Hematopoietic multipotent progenitor cell treated with erythropoietin and hydrocortisone succinate and interleukin-3 and kit ligand, for 8 days (in vitro differentiated cells): ENCODE data around the gene PROM2.
A peak's percentile ranks its signal among the peaks of the same experiment; 100 is the strongest.

Experiments used
- DNase-seq: peaks from one replicate; pipeline ENCODE4 v3.0.0-alpha.2; 2015

PROM2 gene

DNA sequence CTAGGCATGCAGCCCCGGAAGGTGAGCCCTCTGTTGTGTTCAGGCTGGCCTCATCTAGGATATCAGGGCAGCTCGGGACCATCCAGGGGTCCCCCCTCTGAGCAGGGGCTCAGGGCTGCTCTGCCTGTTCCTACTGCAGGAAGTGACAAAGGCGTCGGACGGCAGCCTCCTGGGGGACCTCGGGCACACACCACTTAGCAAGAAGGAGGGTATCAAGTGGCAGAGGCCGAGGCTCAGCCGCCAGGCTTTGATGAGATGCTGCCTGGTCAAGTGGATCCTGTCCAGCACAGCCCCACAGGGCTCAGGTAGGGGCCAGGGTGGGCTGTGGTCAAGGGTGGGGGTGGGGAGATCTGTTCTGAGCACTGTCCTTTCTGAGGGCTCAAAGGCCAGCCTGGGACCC, 36.0 kb downstream of the PROM2 start:
- no peak for DNase-seq

DNA sequence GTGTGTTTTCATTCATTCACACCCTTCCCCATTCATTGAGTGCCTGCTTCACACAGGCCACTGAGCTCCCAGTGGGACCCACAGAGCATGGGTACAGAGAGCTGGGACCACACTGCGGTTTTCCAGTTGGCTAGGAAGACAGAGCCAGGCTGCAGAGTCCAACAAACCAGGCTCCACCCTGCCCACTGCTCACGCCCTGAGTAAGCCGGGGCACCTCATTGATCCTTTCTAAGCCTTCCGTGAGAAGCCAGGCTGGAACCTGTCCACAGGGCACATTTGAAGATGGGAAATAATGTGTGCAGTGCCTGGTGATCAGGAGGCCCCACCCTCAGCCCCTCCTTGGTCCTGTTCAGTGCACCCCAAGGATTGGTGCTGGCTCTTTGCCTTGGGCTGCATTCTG, 36.4 kb downstream of the PROM2 start:
- DNase-seq: no peak

- DNase-seq: no peak
Measured at GRCh38 chr2:95311815-95312542, 37.7 kb downstream of the PROM2 start.

- no peak for DNase-seq
Measured at GRCh38 chr2:95312543-95313201, 38.4 kb downstream of the PROM2 start.

DNA sequence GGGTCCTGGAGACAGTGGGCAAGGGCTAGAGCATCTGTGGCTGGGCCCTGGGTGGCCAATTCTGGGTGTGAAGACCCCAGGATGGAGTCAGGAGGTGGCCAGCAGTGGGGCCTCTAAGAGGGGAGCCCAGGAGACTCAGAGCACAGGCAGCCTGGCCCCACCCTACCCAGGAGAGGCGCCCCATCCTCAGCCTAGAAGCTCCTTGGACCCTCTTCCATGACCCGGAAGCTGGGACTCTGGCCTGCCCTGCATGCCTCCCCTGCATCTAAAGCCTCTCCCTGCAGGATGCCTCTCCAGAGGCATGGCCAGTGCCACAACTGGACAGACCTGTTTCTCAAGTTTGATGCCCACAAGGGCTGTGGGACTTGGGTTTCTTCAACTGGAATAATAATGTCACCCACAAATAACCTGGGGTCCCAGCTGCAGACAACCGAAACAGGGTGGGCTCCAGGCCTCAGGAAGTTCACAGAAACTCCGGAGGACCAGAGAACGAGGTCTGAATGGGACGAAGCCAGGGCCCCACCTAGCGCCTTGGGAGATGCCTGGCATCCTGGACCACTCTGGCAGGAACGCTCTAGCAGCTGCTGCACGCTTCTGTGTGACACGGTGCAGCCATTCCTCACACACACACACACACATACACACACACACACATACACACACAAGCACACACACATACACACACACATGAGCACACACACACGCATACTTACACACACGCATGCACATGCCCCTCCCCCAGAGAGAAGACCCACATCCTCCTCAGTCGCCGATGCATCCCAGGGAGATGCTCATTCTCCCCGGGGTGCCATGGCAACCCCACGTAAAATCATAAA, 39.3 kb downstream of the PROM2 start:
- no peak for DNase-seq

DNA sequence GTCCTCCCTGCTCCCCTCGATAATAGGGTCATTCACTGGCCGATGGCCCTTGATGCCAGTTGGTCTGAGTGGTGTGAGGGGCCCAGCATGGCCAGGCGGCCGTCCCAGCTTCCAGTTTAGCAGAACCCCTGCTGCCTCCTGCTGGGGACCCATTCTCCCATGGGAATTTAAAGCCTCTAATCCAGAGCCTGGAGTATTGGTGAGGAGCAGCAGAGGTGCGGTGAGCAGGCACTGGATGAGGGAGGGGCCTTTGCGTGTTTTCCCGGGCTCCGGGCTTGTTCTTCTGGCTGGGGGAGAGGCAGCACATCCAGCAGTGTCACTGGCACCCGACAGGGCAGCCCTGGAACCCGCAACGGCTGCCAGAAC, 40.3 kb downstream of the PROM2 start:
- no peak for DNase-seq

- DNase-seq: peak; percentile 4
Measured at GRCh38 chr2:95314964-95315611, 40.8 kb downstream of the PROM2 start.

DNA sequence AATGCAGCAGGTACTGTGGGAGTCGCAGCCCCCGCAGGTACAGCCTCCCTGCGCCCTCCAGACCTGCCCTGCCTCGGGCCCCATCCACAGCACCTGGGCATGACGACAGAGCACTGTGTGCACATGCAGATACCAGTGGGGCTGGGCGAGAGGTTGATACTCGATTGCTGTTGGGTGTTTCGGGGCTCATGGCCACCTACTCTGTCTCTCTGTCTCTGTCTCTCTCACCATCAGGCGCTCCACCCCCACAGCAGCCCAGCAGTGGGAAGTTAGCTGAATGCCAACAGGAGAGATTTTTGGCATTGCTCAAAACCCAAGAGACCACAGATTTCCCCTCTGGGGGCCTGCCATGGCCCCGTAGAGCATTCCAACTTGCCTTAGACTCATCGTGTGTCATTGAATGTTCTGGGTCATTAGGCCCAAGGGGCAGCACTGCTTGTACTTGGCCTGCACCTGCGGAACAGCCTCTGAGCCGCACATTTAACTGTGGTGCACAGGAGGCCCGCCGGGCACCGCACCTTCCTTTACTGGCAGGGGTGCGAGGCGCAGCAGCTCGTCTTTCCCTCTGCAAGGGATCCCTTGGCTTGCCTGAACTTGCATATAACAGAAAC, 41.7 kb downstream of the PROM2 start:
- DNase-seq: no peak

DNA sequence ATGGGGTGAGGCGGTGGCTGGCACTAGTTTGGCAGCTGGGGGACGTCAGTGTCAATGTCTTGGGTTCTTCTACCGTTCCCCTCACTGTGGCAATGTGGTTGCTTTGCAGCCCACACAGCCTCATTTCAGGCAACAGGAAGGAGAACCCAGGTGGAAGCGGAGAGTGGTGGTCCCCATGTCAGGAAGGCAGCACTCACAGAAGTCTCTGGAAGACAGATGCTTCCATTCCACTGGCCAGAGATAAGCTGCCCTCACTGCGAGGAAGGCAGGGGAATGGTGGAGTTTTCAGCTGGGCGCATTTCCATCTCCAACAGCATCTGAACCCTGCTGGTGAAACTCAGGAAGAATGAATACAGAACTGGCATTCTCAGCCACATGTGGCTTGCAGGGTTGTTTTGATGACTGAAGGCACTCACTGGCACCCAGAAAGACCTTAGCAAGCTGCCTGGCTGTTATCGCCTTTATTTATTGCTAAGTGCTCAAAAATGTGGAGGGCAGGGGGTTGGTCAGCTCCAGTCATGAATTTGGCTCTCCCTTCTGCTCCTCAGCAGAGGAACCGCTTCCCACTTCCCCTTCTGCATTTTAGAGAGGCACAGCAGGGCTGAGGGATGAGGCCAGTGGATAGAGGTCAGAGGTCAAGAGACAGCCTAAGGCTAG, 42.3 kb downstream of the PROM2 start:
- no peak for DNase-seq

- DNase-seq: no peak
Measured at GRCh38 chr2:95317123-95317500, 42.9 kb downstream of the PROM2 start.

GRCh38 chr2:95317665-95318425, 43.6 kb downstream of the PROM2 start:
- no peak for DNase-seq

DNA sequence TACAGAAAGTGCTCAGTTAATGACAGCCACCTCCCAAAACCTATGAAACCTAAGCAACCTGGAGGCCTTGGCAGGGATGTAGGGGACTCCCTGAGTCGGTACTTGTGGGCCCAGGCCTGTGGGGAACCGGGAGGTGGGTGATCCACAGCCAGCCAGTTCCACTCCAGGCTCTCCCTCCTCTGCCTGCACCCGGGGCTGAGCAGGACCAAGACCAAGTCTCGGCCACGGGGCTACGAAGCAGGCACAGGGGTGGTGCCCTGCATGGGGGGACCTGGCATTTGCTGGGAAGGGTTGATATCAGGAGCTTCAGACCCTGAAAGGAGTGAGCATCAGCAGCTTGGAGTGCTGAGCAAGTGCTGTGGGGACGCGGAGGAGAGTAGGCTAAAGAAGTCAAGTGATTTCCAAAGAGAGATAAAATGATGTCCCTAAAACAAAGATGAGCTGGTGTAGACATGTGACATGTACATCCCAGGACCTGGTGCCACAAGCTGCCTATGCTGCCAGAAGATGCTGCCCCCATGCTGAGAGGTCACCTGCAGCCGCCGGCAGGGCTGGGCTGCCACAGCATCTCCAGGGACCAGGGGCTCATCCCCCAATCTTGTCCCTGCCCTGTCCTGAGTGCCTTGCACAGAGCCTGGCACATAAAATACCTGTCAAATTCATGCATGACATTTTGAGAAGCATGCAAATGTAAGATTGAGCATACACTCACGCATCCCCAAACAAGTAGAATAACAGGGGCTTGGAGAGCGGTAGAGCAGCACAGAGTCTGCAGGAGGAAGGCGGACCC, 44.4 kb downstream of the PROM2 start:
- DNase-seq: no peak

GRCh38 chr2:95319481-95320343, 45.5 kb downstream of the PROM2 start:
- no peak for DNase-seq

DNA sequence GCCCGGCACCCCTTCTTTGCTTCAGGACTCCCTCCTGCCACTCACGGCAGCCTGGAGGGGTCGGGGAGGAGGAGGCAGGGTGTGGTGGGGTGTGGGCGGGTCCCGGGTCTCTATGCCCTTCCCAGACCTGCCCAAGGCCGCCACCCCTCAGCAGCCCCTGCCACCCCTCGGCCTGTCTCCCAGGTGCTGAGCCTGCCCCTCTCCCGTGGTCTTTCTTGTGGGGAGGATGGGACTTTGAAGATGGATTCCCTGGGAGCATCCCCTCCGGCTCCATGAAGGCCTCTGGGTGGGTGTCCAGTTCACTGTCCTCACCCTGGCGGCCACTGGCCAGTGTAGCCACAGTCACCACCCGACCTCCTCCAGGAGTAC, 46.1 kb downstream of the PROM2 start:
- DNase-seq: no peak

DNA sequence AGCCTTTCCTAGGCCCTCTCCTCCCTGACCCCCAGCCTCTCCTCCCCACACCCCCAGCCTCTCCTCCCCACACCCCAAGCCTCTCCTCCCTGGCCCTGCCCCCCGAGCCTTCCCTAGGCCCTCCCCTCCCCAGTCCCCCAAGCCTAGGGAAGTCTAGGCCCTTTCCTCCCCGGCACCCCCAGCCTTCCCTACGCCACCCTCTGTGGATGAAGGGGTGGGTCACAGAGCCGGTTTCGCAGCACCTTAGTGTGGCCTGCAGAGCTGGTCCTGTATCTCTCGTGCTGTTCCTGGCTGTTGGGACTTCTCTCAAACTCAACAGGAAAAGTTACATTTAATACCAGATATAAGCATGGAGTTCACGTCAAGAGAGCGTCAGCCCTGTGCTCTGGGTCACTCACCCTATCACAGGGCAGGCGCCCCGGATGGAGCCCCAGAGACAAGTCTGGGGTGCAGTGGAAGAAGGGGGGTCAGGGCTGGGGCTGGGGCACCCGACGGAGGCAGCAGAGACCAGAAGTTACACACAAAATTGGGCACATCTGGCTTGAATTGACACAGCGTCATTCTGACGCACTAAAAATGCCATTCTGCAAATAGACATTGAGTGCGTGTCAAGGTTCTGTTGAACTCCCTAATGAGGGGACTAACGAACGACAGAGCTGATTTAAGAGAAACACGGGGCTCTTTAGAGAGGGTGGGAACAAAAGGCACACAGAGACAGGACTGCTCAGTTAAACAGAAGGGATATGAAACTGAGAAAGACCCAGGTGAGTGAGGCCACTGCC, 46.9 kb downstream of the PROM2 start:
- DNase-seq: no peak

GRCh38 chr2:95323347-95324155, 49.3 kb downstream of the PROM2 start:
- peak; percentile 5 for DNase-seq

- no peak for DNase-seq
Measured at GRCh38 chr2:95325026-95325425, 50.8 kb downstream of the PROM2 start.
